ENCODE measurements around the gene TRIP12.
"Not testable (repeated sequence)": the region's sequence is repeated elsewhere in the genome, so short reads cannot be mapped to it uniquely, and the experiment has no call there.

Gene TRIP12

GRCh38 chr2:229870903-229871656, 50.7 kb downstream of the TRIP12 start:
- DNase-seq: no peak

GRCh38 chr2:229869226-229869625, 52.6 kb downstream of the TRIP12 start:
- no peak for DNase-seq

- no peak for DNase-seq
Measured at GRCh38 chr2:229868794-229869193, 53.0 kb downstream of the TRIP12 start.

- DNase-seq: no peak
Measured at GRCh38 chr2:229865033-229865432, 56.8 kb downstream of the TRIP12 start.

- DNase-seq: no peak
Measured at GRCh38 chr2:229861431-229861830, 60.4 kb downstream of the TRIP12 start.

GRCh38 chr2:229860334-229860733, 61.5 kb downstream of the TRIP12 start:
- DNase-seq: no peak

- DNase-seq: no peak
Measured at GRCh38 chr2:229858351-229858750, 63.5 kb downstream of the TRIP12 start.

- DNase-seq: no peak
Measured at GRCh38 chr2:229857634-229858033, 64.2 kb downstream of the TRIP12 start.

GRCh38 chr2:229856413-229856812, 65.4 kb downstream of the TRIP12 start:
- no peak for DNase-seq

GRCh38 chr2:229855116-229855515, 66.7 kb downstream of the TRIP12 start:
- DNase-seq: no peak

GRCh38 chr2:229852565-229852964, 69.2 kb downstream of the TRIP12 start:
- DNase-seq: peak; percentile 76

GRCh38 chr2:229851870-229852269, 69.9 kb downstream of the TRIP12 start:
- DNase-seq: no peak

GRCh38 chr2:229850355-229851275, 71.2 kb downstream of the TRIP12 start:
- peak; percentile 60 for DNase-seq

GRCh38 chr2:229849073-229849472, 72.7 kb downstream of the TRIP12 start:
- no peak for DNase-seq

GRCh38 chr2:229843613-229844012, 78.2 kb downstream of the TRIP12 start:
- DNase-seq: no peak

- no peak for DNase-seq
Measured at GRCh38 chr2:229838729-229839128, 83.1 kb downstream of the TRIP12 start.

- DNase-seq: no peak
Measured at GRCh38 chr2:229836847-229837246, 85.0 kb downstream of the TRIP12 start.

- DNase-seq: peak; percentile 21
Measured at GRCh38 chr2:229835596-229836283, 86.1 kb downstream of the TRIP12 start.

- DNase-seq: not testable (repeated sequence)
Measured at GRCh38 chr2:229834368-229834767, 87.4 kb downstream of the TRIP12 start.

- DNase-seq: peak; percentile 57
Measured at GRCh38 chr2:229832510-229832898, 89.3 kb downstream of the TRIP12 start.

GRCh38 chr2:229831805-229832509, 89.9 kb downstream of the TRIP12 start:
- no peak for DNase-seq

GRCh38 chr2:229825476-229825875, 96.3 kb downstream of the TRIP12 start:
- no peak for DNase-seq

- no peak for DNase-seq
Measured at GRCh38 chr2:229821316-229821715, 100.5 kb downstream of the TRIP12 start.
